ENCODE measurements around the gene MRPS5.

GRCh38 chr2:95069465-95069864, 52.1 kb downstream of the MRPS5 start:
- TF ChIP-seq TAF1 (IDR thresholded peaks at IDR 0.05; ENCODE audit: borderline replicate concordance, insufficient read depth, low read length) = no peak
- no peak for TF ChIP-seq SIN3A (IDR thresholded peaks at IDR 0.05; ENCODE audit: borderline replicate concordance, insufficient read depth, low read length)
